Lower lobe of right lung (tissue), 2 donors: ENCODE measurements around the gene AMBRA1. TPM values are rescaled to one million over a fixed set of nuclear protein-coding genes. Genes with fewer than 3 reads are reported as not detected.
A peak's percentile ranks its signal among the peaks of the same experiment; 100 is the strongest.
"Not testable (repeated sequence)": the region's sequence is repeated elsewhere in the genome, so short reads cannot be mapped to it uniquely, and the experiment has no call there.

Experiments used
- ATAC-seq, 2 donors: fragments of 200-7000 bp; cut with Tn5 transposase; one replicate each; pipeline ENCODE4 v1.9.1; 2020 to 2022; ENCODE audit warnings: mild to moderate bottlenecking in 2 of 2, moderate library complexity in 2 of 2
- DNase-seq: peaks from one replicate; pipeline ENCODE4 v3.0.0-alpha.2; 2020
- H3K27ac ChIP-seq: fragments of 200-600 bp; one replicate; pipeline ENCODE4 v1.8.0; 2022
- H3K27me3 ChIP-seq: fragments of 200-600 bp; one replicate; pipeline ENCODE4 v1.8.0; 2022; ENCODE audit warnings: low read depth
- H3K36me3 ChIP-seq: fragments of 200-600 bp; one replicate; pipeline ENCODE4 v1.8.0; 2022; ENCODE audit warnings: mild to moderate bottlenecking
- H3K4me1 ChIP-seq: fragments of 200-600 bp; one replicate; pipeline ENCODE4 v1.8.0; 2022
- H3K4me3 ChIP-seq: fragments of 200-600 bp; one replicate; pipeline ENCODE4 v1.8.0; 2022; ENCODE audit warnings: mild to moderate bottlenecking
- H3K9me3 ChIP-seq: fragments of 200-600 bp; one replicate; pipeline ENCODE4 v1.8.0; 2022
- CTCF ChIP-seq: fragments of 200-600 bp; IDR thresholded peaks from one replicate; pipeline ENCODE4 v1.8.0; 2022; ENCODE audit warnings: antibody characterized with exemption, mild to moderate bottlenecking
- intact Hi-C: fragments of 100-400 bp; cut with DNase I; formaldehyde crosslinking; loops from one replicate; pipeline ENCODE4 v1.11.0; 2022
- total RNA-seq: library from RNA; stranded (reverse); fragmentation: NEBNext Ultra II Directional; extraction: Animal tissue kit (Norgen Biotek cat#: 25700); gene quantifications from one replicate; pipeline ENCODE4 v1.2.1, GENCODE V29; 2021
- donor health status: DM: no; HTN: yes; CAD: no; lungs with severe emphysema.

Gene AMBRA1
- total RNA-seq, 1 donor from 2014 or later, result 39.9 TPM

GRCh38 chr11:46381819-46382645 lies 211.8 kb downstream of the AMBRA1 start:
- peaks cover 10% of the 10 kb centered on the region for H3K4me1 ChIP-seq
- TF ChIP-seq CTCF, result no peak
- ATAC-seq, result peak in 1 of 2 donors; percentile 2
- peaks cover 12% of the 10 kb centered on the region for H3K27me3 ChIP-seq
- DNase-seq, result no peak
- H3K9me3 ChIP-seq, result no peaks in the 10 kb centered on the region
- no peak overlapping the region for H3K27ac ChIP-seq
- intact Hi-C loops, result no loop called here
- H3K4me3 ChIP-seq, result peak overlapping the region; percentile 85
- H3K36me3 ChIP-seq, result peaks cover 3% of the 10 kb centered on the region

- H3K4me1 ChIP-seq, result peaks cover 10% of the 10 kb centered on the region
- TF ChIP-seq CTCF, result no peak
- peaks cover 11% of the 10 kb centered on the region for H3K36me3 ChIP-seq
- peak within 1 kb of the TSS; percentile 85 for H3K4me3 ChIP-seq
- ATAC-seq, result peak; percentile 12 to 36
- peaks cover 4% of the 10 kb centered on the region for H3K27me3 ChIP-seq
- intact Hi-C loops, result no loop called here
- H3K27ac ChIP-seq, result peak within 1 kb of the TSS; percentile 76
- DNase-seq, result peak; percentile 59
- H3K9me3 ChIP-seq, result no peaks in the 10 kb centered on the region
Measured at GRCh38 chr11:46381048-46381818, 212.6 kb downstream of the AMBRA1 start, which contains the start of gene MDK. TSS of gene MDK (plus strand) at chr11:46381669. CDS start at chr11:46382058, 389 bp downstream.

GRCh38 chr11:46380340-46381047 lies 213.3 kb downstream of the AMBRA1 start:
- intact Hi-C loops, result no loop called here
- H3K36me3 ChIP-seq, result peaks cover 19% of the 10 kb centered on the region
- H3K4me1 ChIP-seq, result peaks cover 10% of the 10 kb centered on the region
- peak overlapping the region; percentile 85 for H3K4me3 ChIP-seq
- ATAC-seq (peak; percentile 69 to 83), DNase-seq (peak; percentile 86)
- no peak for TF ChIP-seq CTCF
- H3K27ac ChIP-seq, result peak overlapping the region; percentile 76
- H3K27me3 ChIP-seq, result no peaks in the 10 kb centered on the region
- H3K9me3 ChIP-seq, result no peaks in the 10 kb centered on the region

GRCh38 chr11:46379482-46380293 lies 214.1 kb downstream of the AMBRA1 start:
- Histone ChIP-seq H3K27ac (peak overlapping the region; percentile 76), H3K36me3 (peaks cover 27% of the 10 kb centered on the region), H3K4me3 (peak overlapping the region; percentile 85)
- H3K9me3 ChIP-seq, H3K4me1 ChIP-seq, intact Hi-C loops, H3K27me3 ChIP-seq, DNase-seq: not testable (repeated sequence)
- peak; percentile 4 to 36 for ATAC-seq

- intact Hi-C loops, result no loop called here
- H3K36me3 ChIP-seq, result peaks cover 34% of the 10 kb centered on the region
- H3K27ac ChIP-seq, result peak overlapping the region; percentile 76
- no peak overlapping the region for H3K4me3 ChIP-seq
- H3K9me3 ChIP-seq, result no peaks in the 10 kb centered on the region
- H3K27me3 ChIP-seq, result no peaks in the 10 kb centered on the region
- no peak for ATAC-seq
- H3K4me1 ChIP-seq, result peaks cover 10% of the 10 kb centered on the region
- TF ChIP-seq CTCF, result no peak
- no peak for DNase-seq
Measured at GRCh38 chr11:46378811-46379481, 214.9 kb downstream of the AMBRA1 start.
